Endothelial cell of umbilical vein (primary cell): Measurements from ENCODE around the gene FAM193B. TPM values are rescaled to one million over a fixed set of nuclear protein-coding genes. Genes with fewer than 3 reads are reported as not detected.

Experiments used
- BruUV-seq: library from RNA; stranded (reverse); fragments of 400-500 nt; replicated peaks from 2 replicates; lab custom pipeline; 2021; lab: Mats Ljungman, UMichigan
- CTCF ChIA-PET: fragments of 300-600, 350-600 bp; sonication (Branson Sonifier 250); formaldehyde crosslinking; loops from one replicate; lab custom pipeline; 2021; ENCODE audit warnings: antibody characterized with exemption, inconsistent platforms; lab: Charles Lee
- POLR2A ChIA-PET: fragments of 300-600, 350-600 bp; sonication (Branson Sonifier 250); formaldehyde crosslinking; loops from one replicate; lab custom pipeline; 2021; ENCODE audit warnings: antibody characterized with exemption, inconsistent platforms; lab: Charles Lee
- DNase-seq: peaks from one replicate; pipeline ENCODE4 v3.0.0-alpha.2; 2011; ENCODE audit warnings: low read depth, low spot score
- FAIRE-seq: peaks from 2 replicates; lab custom pipeline; 2011; peaks lifted over from hg19 to GRCh38; lab: Jason Lieb, UNC
- H2AFZ ChIP-seq: 2 replicates; pipeline ENCODE4 v1.6.0; 2012; ENCODE audit warnings: low read depth, low read length, control low read depth, inconsistent platforms
- H3K27ac ChIP-seq: 2 replicates; pipeline ENCODE4 v1.5.1; 2011; ENCODE audit warnings: low read depth, mild to moderate bottlenecking, control low read depth, low read length, moderate library complexity; ENCODE audit not compliant: insufficient read depth
- H3K27me3 ChIP-seq, 2 experiments: 2 replicates each; pipeline versions ENCODE4 v1.6.0 to v1.6.1; 2011; ENCODE audit warnings: low read length in 2 of 2, mixed read lengths in 1 of 2; ENCODE audit not compliant: control insufficient read depth in 2 of 2, insufficient read depth in 2 of 2
- H3K36me3 ChIP-seq, 2 experiments: 2 replicates in 1 of 2; 3 replicates in 1 of 2; pipeline ENCODE4 v1.5.1; 2011; ENCODE audit warnings: low read length in 2 of 2, mild to moderate bottlenecking in 1 of 2, moderate library complexity in 1 of 2; ENCODE audit not compliant: control insufficient read depth in 2 of 2, insufficient read depth in 2 of 2; ENCODE audit errors: extremely low read depth in 1 of 2
- H3K4me1 ChIP-seq: 3 replicates; pipeline ENCODE4 v1.5.1; 2011; ENCODE audit warnings: mild to moderate bottlenecking, low read length; ENCODE audit not compliant: control insufficient read depth, insufficient read depth; ENCODE audit errors: extremely low read depth
- H3K4me2 ChIP-seq: 2 replicates; pipeline ENCODE4 v1.6.1; 2011; ENCODE audit warnings: low read length, control low read depth, mixed read lengths; ENCODE audit not compliant: insufficient read depth
- H3K4me3 ChIP-seq, 3 experiments: fragments of 200-600 bp in 1 of 3; sonication (generic), shearing (Covaris generic) in 1 of 3; replicated peaks in 1 of 3; 2 replicates each; pipeline ENCODE4 v1.5.1; 2011 to 2016; ENCODE audit warnings: control low read depth in 3 of 3, low read length in 3 of 3, mild to moderate bottlenecking in 2 of 3, inconsistent platforms in 1 of 3, low read depth in 1 of 3, moderate library complexity in 1 of 3; ENCODE audit not compliant: insufficient read depth in 1 of 3
- H3K79me2 ChIP-seq: 2 replicates; pipeline ENCODE4 v1.6.0; 2012; ENCODE audit warnings: low read length, inconsistent platforms; ENCODE audit not compliant: control insufficient read depth, insufficient read depth
- H3K9ac ChIP-seq: replicated peaks from 2 replicates; pipeline ENCODE3; 2011; ENCODE audit warnings: low read length, control low read depth; ENCODE audit not compliant: insufficient read depth; ENCODE audit errors: extremely low read depth
- H3K9me1 ChIP-seq: replicated peaks from 3 replicates; pipeline ENCODE4 v1.6.0; 2011; ENCODE audit warnings: mild to moderate bottlenecking, low read length; ENCODE audit not compliant: control insufficient read depth, insufficient read depth; ENCODE audit errors: extremely low read depth
- H3K9me3 ChIP-seq: replicated peaks from 2 replicates; pipeline ENCODE4 v1.5.1; 2012; ENCODE audit warnings: low read length, inconsistent platforms; ENCODE audit not compliant: control insufficient read depth, insufficient read depth
- H4K20me1 ChIP-seq: replicated peaks from 2 replicates; pipeline ENCODE3; 2011; ENCODE audit warnings: mild to moderate bottlenecking, low read length; ENCODE audit not compliant: control insufficient read depth, insufficient read depth; ENCODE audit errors: extremely low read depth
- CTCF ChIP-seq, 2 donors: IDR thresholded peaks; 1 replicate in 1 of 2; 2 replicates in 1 of 2; pipeline ENCODE4 v1.5.1; 2011; ENCODE audit warnings: low read length in 2 of 2, mild to moderate bottlenecking in 2 of 2, moderate library complexity in 2 of 2, control low read depth in 1 of 2, inconsistent platforms in 1 of 2, low read depth in 1 of 2; ENCODE audit not compliant: insufficient read depth in 1 of 2; ENCODE audit errors: extremely low read depth in 1 of 2
- EZH2 ChIP-seq: IDR thresholded peaks from 2 replicates; pipeline ENCODE4 v1.6.1; 2012; ENCODE audit warnings: borderline replicate concordance, low read depth, mild to moderate bottlenecking, moderate library complexity, low read length, inconsistent platforms; ENCODE audit not compliant: severe bottlenecking
- FOS ChIP-seq: IDR thresholded peaks from 2 replicates; pipeline ENCODE4 v1.6.1; 2011; ENCODE audit warnings: mild to moderate bottlenecking, low read length, moderate library complexity, borderline replicate concordance; ENCODE audit not compliant: insufficient read depth
- JUN ChIP-seq: IDR thresholded peaks from 2 replicates; pipeline ENCODE4 v1.6.1; 2011; ENCODE audit warnings: borderline replicate concordance, low read depth; ENCODE audit not compliant: insufficient read length, insufficient read depth
- MYC ChIP-seq: IDR thresholded peaks from one replicate; pipeline ENCODE4 v1.6.1; 2011; ENCODE audit warnings: mild to moderate bottlenecking, low read depth, low read length
- POLR2A ChIP-seq: IDR thresholded peaks from 2 replicates; pipeline ENCODE4 v1.6.1; 2012; ENCODE audit warnings: low read depth, mild to moderate bottlenecking, control low read depth, low read length
- POLR2AphosphoS5 ChIP-seq: IDR thresholded peaks from 2 replicates; pipeline ENCODE4 v1.6.1; 2012; ENCODE audit warnings: low read depth, mild to moderate bottlenecking, control low read depth, low read length, moderate library complexity; ENCODE audit not compliant: insufficient read depth
- dilution Hi-C: fragments of 300-500 bp; cut with MboI; formaldehyde crosslinking; loops from one replicate; pipeline ENCODE4 v1.15.0; 2019; ENCODE audit warnings: low sequenced_read_pairs; ENCODE audit not compliant: extremely low pct_ligation_motif_present
- intact Hi-C: fragments of 100-400 bp; cut with micrococcal nuclease; formaldehyde crosslinking; loops from one replicate; pipeline ENCODE4 v1.10.0; 2022
- polyA plus RNA-seq, 4 experiments: library from polyadenylated mRNA; depleted of rRNA in 3 of 4; stranded (reverse) in 3 of 4; unstranded in 1 of 4; fragments of >200 nt; gene quantifications; 2 replicates each; pipeline versions ENCODE4 v1.2.1 to v1.2.3, GENCODE V29; 2011 to 2012; ENCODE audit warnings: missing spikeins in 1 of 4
- total RNA-seq: library from RNA; stranded (reverse); gene quantifications from 2 replicates; pipeline ENCODE4 v1.2.3, GENCODE V29; 2021
- TF ChIP-seq, protein P1 (sequence below): IDR thresholded peaks from 2 replicates; pipeline ENCODE4 v1.6.1; 2011; ENCODE audit not compliant: insufficient read depth, insufficient read length

FAM193B gene
- total and polyA plus RNA-seq, 2 donors (not counting 3 experiments of a cell fraction or from before 2014, with no cell fraction given), result 57.9 to 75.7 TPM

- no peaks in the 10 kb centered on the region for H3K27me3 ChIP-seq
- H3K9ac ChIP-seq, result no peak overlapping the region
- H3K79me2 ChIP-seq, result peaks cover 4% of the 10 kb centered on the region
- no peak overlapping the region for H3K27ac ChIP-seq
- H4K20me1 ChIP-seq, result no peaks in the 10 kb centered on the region
- ChIA-PET CTCF (no interaction called here), POLR2A (no interaction called here)
- H3K4me2 ChIP-seq, result no peak overlapping the region
- peaks cover 4% of the 10 kb centered on the region for H3K4me1 ChIP-seq
- H3K9me1 ChIP-seq, result no peaks in the 10 kb centered on the region
- H3K36me3 ChIP-seq, result peaks cover 6 to 39% of the 10 kb centered on the region in 2 experiments
- intact Hi-C loops (no loop called here), dilution Hi-C loops (no loop called here)
- DNase-seq, result no peak
- BruUV-seq, result no TSS peak
- no peak overlapping the region for H2AFZ ChIP-seq
- TF ChIP-seq POLR2A, result no peak
- TF ChIP-seq EZH2, result no peak
- no peak for FAIRE-seq
- no peaks in the 10 kb centered on the region for H3K9me3 ChIP-seq
- no peak overlapping the region for H3K4me3 ChIP-seq
Measured at GRCh38 chr5:177520916-177521513, 33.3 kb downstream of the FAM193B start.

- peaks cover 8% of the 10 kb centered on the region for H3K4me1 ChIP-seq
Measured at GRCh38 chr5:177520271-177520670, 34.1 kb downstream of the FAM193B start.

More at GRCh38 chr5:177520271-177520670, 34.1 kb downstream of the FAM193B start:
- dilution Hi-C loops (no loop called here), intact Hi-C loops (no loop called here)
- Histone ChIP-seq H3K9me3 (no peaks in the 10 kb centered on the region), H3K79me2 (peaks cover 10% of the 10 kb centered on the region), H3K36me3 (peaks cover 0 to 40% of the 10 kb centered on the region in 2 experiments), H3K9me1 (no peaks in the 10 kb centered on the region), H4K20me1 (no peaks in the 10 kb centered on the region), H3K27ac (no peak overlapping the region), H3K4me3 (no peak overlapping the region), H3K9ac (no peak overlapping the region), H2AFZ (no peak overlapping the region), H3K27me3 (no peaks in the 10 kb centered on the region), H3K4me2 (no peak overlapping the region)
- no TSS peak for BruUV-seq
- POLR2A ChIA-PET, result no interaction called here
- CTCF ChIA-PET, result interaction anchor here (1.2 kb wide), 1 partner anchor 26 kb away, joined by 4 read pairs; no protein-coding TSS in a partner anchor
- DNase-seq (no peak), FAIRE-seq (no peak)
- TF ChIP-seq EZH2, result no peak
- no peak for TF ChIP-seq MYC
- TF ChIP-seq, protein P1, sequence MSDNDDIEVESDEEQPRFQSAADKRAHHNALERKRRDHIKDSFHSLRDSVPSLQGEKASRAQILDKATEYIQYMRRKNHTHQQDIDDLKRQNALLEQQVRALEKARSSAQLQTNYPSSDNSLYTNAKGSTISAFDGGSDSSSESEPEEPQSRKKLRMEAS, result no peak
- TF ChIP-seq CTCF (IDR thresholded peaks at IDR 0.05; ENCODE audit: extremely low read depth in 1 of 2, insufficient read depth in 1 of 2, low read depth in 1 of 2, low read length in 2 of 2), result no peak
- TF ChIP-seq POLR2A, result no peak
- no peak for TF ChIP-seq JUN
- TF ChIP-seq FOS, result no peak
- no peak for TF ChIP-seq POLR2AphosphoS5
